Inferior parietal cortex (tissue), 1 donor: ENCODE measurements around the gene PLIN5.

Source experiments
- DNase-seq: peaks from one replicate; pipeline ENCODE4 v3.0.0-alpha.2; 2016; ENCODE audit errors: extremely low spot score

The PLIN5 gene

DNA sequence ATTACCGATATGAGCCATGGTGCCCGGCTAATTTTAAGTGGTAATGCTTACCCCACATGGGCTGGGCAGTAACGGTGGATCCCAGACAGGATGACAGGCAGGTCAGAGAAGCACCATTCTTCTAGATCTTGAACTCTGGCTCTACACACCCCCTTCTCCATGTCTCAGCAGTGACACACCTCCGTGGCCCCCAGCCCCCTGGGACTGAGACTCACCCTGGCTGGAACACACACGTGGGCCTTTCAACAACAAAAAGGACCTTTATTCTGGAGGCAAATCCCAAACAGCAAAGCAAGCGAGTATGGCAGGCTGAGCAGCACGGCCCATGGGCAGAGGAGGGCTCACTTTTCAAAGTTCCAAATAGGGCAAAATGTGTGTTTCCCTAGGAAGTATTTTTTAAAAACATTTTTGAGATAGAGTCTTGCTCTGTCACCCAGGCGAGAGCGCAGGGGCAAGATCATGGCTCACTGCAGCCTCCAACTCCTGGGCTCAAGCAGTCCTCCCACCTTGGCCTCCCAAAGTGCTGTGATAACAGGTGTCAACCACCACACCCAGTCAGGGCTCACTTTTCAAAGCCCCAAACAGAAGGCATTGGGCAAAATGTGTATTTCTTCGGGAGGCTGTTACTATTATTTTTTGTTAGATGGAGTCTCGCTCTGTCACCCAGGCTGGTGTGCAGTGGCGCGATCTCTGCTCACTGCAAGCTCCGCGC is 12.6 kb downstream of the PLIN5 start:
- no peak for DNase-seq

DNA sequence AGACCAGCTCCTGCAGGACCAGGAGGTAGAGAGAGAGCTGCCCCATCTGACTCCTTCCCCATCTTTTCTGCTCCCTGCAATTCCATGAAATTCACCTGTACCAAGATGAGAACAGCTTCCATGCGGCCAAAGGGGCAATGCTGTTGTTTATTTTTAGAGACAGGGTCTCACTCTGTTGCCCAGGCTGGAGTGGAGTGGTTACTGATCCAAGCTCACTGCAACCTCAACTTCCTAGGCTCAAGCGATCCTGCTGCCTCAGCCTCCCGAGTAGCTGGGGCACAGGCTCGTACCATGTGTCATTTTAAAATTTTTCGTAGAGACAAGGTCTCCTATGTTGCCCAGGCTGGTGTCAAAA is 13.2 kb downstream of the PLIN5 start:
- no peak for DNase-seq

DNA sequence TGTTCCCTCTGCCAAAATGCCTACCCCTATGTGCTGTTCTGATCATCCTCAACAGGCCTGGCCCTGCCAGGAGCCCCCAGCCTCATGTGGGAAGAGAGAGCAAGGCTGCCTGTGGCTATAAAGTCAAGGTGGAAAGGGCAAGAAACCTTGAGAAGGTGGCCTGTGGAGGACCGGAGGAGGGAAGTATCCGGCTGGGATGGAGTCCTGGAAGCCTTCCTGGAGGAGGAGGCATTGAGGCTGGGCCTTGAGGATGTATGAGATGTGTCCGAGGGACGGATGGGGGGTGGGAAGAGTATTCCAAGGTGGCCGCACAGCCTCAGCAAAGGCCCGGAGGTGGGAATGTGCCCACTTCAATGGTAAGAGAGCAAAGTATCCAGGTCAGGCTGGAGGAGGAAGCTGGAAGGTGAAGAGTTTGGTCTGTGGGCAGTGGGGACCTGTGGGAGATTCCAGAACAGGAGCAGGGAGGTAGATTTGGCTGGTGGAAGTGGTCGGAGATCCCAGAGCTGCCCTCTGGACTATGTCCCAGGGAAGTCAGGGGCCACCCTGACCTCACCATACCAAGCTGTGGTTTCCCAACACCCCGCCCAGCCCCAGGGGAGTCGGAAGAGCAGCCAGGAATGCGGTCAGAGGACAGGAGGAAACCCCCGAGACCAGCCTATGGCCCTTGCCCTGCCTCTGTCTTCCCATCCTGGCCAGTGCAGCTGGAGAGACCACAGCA is 13.7 kb downstream of the PLIN5 start:
- no peak for DNase-seq

DNA sequence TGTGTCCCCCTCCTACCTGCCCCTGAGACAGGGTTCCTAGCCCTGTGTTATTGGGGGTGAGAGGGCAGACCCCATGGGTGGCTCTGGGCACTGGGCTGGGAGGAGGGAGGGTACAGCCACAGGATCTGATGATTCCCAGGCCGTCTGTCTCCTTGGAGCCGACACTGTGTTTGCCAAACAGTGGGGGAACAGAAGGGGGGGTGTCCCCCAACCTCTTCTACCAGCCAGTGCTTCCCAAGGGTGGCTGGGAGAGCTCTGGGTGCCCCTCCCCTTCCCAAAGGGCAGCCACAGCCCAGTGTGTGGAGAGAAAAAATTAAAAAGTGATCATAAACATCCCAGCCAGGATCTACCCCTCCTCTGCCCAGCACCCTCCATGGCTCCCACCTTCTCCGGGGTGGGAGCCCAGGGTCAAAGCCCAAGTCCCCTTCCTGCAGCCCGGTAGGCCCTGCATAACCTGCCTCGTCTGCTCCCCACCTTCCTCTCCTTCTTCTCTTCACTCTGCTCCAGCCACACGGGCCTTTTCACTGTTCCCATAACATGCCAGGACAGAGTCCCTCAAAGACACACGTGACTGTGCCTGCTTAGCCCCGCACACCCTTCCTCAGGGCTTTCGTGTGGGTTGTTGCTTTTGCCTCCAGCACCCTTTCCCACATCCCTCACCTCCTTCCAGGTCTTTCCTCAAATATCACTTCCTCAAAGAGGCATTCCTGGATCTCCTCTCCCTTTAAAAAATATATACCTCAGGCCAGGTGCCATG is 15.3 kb downstream of the PLIN5 start:
- DNase-seq, result no peak

DNA sequence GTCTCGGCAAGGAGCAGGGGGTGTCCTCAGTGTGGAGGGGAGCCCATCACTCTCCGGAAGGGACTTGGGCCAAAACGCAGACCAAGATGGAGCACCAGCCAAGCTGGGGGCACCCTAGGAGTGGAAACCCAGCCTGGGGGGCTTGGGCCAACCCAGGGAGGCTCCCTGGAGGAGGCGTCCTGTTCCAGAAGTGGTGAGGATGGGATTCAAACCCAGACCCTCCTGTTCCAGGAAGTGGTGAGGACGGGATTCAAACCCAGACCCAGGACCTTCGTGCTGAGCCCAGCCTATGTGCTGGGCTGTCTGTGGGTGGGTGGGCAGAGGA is 15.9 kb downstream of the PLIN5 start:
- no peak for DNase-seq

DNA sequence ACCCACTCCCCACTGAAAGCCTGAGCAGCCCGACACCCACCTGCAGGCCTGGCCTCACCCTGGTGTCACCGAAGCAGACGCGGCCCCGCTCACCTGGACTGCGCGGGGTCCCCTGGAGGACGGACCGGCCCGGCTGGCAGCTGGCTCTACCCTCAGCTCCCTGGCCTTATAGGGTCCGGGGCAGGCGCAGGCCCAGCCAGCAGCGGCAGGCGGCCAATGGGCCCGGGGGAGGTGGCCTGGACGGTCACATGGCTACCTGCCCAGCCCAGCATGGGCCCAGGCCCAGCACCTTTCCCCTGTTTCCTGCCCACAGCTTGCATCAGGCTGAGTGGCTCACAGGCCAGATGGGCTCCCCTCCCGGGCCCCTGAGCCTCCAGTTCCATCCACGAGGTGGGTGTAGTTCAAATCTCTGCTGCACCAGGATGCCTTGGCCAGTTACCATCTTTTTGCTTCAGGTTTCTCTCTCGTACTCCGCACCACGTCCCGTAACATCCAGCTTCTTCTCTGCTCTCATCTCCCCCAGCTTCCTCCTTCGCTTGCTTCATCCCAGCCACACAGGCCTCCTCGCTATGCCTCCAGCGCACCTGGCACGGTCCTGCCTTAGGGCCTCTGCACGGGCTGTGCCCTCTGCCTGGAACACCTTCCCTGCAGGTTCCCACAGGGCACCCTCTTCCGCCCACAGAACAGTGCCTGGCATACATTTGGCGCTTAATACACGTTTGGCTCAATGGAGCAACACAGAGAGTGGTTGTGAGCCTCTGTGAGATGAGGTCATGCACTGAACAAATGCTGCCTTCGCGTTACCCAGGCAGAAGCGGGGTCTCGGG is 16.5 kb downstream of the PLIN5 start, which contains the start of gene PLIN4:
Gene PLIN4 (minus strand): TSS at position 142 of the 827 bp plus-strand sequence. CDS start 214 bp downstream, outside the sequence.
- DNase-seq, result no peak

DNA sequence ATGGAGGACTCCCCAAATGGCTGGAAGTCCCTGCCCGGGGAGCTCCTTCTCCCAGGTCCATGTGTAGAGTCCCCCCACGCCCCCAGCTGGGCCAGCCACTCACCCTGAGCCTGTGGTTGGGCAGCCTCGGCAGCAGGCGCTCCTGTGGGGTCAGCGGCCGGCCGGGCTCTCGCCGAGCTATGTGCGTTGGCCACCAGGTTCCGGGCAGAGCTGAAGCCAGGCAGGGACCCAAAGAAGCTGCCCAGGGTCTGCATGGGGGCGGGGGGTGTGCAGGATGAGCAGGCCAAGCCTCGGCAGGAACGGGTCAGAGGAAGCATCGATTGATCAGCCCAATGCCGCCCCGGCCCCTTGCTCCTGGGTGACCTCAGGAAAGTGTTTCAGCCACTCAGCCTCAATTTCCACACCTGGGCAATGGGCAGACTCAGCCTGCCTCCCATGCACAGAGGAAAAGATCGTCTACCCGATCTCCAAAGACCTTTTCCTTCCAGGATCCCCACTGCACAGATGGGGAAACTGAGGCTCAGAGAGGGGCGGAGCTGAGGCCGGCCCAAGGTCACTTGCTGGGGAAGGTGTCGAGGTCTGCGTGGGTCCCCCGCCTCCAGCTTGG is 17.5 kb downstream of the PLIN5 start:
- no peak for DNase-seq

DNA sequence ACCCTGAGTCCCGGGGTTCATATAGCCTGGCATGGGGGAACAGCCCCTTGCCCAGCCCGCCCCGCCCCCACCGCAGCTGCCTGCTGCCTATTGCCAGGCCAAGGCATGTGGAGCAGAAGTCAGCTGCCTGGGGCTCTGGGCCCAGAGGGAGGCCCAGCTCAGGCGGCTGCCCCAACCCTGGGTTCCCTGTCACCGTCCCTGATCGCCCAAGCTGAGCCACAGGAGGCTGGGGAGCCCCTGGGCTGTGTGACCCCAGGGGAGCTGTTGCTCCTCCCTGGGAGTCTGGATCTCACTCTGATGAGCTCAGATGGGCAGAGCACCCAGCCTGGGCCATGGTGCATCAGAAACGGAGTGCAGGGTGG is 18.1 kb downstream of the PLIN5 start:
- DNase-seq, result no peak

DNA sequence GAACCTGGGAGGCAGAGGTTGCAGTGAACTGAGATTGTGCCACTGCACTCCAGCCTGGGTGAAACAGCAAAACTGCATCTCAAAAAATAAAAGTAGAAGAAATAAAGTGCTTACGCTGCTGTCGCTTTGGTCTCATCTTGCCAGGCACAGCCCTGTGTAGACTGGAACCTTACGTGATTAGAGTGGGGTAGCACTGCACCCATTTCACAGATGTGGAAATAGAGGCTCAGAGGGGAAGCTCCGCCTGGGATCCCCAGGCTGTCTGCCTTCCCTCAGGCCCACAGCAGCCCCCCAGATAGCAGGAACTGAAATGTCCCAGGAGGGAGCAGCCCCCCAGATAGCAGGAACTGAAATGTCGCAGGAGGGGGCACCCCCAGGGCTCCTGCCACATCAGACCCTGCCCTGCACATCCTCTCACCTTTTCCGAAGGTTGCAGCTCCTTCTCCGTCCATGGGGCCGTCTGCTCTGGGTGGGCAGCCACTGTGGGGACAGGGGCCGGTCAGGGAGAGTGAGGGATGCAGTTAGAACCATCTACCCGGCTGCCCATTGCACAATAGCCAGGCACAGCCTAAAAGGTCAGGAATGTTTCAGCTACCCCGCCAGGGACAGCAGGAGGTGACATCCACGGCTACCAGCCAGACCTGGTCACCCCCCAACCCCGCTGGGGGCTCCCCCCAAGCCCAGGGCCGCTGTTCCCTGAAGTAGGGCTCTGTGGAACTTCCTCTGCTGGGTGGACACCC is 18.7 kb downstream of the PLIN5 start:
- no peak for DNase-seq

DNA sequence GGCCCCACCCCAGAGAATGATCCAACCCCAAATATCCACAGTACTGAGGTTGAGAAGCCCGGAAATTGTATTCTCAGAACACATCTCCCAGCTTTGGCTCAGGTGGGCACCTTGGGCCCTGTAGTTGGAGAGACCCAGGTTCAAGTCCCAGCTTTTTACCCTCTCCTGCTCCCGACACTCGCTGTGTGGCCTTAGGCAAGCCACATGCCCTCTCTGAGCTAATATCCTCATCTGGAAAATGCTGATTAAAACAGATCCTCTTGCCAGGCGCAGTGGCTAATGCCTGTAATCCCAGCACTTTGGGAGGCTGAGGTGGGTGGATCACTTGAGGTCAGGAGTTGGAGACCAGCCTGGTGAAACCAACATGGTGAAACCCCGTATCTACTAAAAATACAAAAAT is 19.3 kb downstream of the PLIN5 start:
- DNase-seq, result no peak

DNA sequence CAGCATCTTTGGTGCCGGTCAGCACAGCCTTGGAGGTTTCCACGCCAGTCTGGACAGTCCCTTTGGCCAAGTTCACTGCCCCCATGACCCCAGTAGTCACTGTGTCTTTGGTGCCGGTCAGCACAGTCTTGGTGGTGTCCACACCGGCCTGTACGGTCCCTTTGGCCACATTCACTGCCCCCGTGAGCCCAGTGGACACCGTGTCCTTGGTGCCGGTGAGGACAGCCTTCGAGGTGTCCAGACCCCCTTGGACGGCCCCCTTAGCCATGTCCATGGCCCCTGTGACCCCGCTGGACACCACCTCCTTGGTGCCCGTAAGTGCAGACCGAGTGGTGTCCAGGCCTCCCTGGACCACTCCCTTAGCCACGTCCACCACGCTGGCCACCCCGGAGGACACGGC is 21.8 kb downstream of the PLIN5 start:
- no peak for DNase-seq

DNA sequence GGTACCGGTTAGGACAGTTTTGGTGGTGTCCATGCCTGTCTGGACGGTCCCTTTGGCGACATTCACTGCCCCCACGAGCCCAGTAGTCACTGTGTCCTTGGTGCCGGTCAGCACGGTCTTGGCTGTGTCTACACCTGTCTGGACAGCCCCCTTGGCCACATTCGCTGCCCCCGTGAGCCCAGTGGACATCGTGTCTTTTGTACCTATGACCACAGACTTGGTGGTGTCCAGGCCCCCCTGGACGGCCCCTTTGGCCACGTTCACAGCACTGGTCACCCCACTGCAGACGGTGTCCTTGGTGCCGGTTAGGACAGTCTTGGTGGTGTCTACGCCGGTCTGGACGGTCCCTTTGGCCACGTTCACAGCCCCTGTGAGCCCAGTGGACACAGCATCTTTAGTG is 23.0 kb downstream of the PLIN5 start:
- DNase-seq, result no peak

DNA sequence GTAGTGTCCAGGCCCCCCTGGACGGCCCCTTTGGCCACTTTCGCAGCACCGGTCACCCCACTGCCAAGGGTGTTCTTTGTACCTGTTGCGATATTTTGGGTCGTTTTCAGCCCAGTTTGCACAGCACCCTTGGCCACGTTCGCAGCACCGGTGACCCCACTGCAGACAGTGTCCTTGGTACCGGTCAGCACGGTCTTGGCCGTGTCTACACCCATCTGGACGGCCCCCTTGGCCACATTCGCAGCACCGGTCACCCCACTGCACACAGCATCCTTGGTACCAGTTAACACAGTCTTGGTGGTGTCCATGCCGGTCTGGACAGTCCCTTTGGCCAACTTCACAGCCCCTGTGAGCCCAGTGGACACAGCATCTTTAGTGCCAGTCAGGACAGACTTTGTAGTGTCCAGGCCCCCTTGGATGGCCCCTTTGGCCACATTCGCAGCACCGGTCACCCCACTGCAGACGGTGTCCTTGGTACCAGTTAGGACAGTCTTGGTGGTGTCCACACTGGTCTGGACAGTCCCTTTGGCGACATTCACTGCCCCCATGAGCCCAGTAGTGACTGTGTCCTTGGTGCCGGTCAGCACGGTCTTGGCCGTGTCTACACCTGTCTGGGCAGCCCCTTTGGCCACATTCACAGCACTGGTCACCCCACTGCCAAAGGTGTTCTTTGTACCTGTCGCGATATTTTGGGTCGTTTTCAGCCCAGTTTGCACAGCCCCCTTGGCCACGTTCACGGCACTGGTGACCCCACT is 23.5 kb downstream of the PLIN5 start:
- DNase-seq, result no peak

DNA sequence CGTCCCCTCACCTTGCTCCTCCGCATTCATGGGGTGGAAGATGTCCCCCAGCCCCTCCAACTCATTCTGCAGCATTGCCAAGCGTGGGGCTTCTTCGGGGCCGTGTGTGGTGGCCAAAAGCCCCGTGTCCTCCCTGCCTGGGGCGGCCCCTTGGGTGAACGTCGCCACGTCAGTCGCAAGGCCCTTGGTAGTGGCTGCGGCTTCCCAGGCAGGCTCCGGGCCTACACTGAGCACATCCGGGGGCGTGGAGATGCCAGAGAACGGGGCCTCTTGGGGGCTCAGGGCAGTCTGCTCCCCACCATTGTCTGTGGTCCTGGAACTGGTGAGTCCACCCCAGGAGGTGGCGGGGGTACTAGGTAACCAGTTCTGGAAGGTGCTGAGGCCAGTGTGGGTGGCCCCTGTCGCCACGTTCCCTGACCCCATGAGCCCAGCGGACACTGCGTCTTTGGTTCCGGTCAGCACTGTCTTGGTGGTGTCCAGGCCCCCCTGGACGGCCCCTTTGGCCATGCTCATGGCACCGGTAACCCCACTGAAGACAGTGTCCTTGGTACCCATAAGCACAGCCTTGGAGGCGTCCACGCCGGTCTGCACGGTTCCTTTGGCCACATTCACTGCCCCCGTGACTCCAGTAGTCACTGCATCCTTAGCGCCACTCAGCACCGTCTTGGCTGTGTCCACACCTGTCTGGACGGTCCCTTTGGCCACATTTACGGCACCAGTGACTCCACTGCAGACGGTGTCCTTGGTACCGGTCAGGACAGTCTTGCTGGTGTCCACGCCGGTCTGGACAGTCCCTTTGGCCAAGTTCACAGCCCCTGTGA is 24.4 kb downstream of the PLIN5 start:
- DNase-seq, result no peak

DNA sequence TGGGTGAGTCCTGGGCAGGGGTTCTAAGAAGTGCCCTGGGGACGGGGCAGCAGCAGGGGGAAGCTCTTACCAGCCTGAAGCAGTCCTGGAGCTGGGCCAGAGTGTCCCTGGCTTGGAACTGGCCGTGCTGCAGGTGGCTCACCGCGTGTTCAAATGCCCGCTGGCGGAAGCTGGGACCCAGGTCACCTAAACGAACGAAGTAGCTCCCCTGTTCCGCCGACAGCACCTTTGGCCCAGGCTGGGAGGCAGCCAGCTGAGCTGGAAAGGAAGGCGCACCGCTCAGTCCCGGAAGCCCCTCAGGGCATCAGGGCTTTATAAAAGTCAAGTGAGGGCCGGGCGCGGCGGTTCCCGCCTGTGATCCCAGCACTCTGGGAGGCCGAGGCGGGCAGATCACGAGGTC is 26.3 kb downstream of the PLIN5 start:
- DNase-seq, result no peak

DNA sequence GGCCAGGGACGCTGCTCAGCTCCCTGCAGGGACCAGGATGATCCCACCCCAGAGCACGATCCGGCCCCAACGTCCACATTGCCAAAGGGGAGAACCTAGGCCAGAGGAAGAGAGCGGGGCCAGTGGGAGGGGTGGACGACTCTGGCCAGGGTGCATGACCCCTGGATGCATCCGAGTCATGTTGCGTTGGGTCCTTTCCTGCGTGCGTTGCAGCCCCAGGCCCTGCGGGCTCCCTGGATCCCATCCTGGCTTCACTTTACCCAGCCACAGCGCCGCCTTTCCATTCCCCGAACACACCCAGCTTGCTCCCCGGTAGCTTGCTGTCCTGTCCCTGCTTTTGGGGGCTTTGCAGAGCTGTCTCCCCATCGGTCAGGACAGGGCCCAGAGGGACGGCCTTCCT is 27.2 kb downstream of the PLIN5 start:
- DNase-seq, result no peak

DNA sequence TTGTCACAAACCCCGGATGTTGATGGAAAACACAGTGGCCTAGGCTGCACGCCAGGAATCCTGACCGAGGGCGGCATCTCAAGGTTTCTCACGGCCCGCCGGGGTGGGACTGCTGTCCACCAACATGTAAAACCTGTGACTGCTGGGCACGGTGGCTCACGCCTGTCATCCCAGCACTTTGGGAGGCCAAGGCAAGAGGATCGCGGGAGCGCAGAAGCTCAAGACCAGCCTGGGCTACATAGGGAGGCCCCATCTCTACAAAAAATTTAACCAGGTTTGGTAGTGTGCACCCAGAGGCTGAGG is 27.9 kb downstream of the PLIN5 start:
- DNase-seq, result no peak

DNA sequence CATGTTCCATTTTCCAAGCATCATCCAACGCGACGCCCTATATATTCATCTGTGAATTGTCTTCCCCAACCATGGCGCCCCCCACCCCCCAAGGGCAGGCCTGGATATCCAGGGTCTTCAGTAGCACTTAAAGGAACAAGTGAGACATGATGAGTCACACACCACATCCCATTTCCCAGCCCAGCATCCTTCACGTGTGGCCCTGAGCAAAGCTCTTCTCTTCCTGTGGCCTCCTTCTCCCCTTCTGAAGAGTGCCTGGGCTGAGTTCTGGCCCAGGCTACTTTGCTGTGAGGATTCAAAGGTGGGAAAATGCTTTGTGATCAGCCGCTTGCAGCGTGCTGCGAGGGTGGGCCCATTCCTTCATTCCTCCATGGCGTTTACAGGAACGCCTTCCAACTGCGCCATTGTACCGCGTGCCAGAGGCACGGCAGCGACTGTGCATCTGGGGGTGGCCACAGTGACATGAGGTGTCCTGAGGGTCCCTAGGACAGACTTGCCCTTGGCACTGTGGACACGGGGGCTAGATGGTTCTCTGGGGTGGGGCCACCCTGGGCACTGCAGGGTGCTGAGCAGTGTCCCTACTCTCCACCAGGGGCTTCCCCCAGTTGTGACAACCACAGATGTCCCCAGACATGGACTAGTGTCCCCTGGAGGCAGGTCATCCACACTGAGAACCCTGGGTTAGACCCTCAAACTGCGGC is 28.4 kb downstream of the PLIN5 start:
- DNase-seq, result no peak
